PC-3 (cell line): ENCODE results near the gene AGPS. TPM values are rescaled to one million over a fixed set of nuclear protein-coding genes. Genes with fewer than 3 reads are reported as not detected.

Source experiments
- ATAC-seq: fragments of 200-7000 bp; cut with Tn5 transposase; 2 replicates; pipeline ENCODE4 v1.9.1; 2020; ENCODE audit warnings: mild to moderate bottlenecking, moderate library complexity
- BruUV-seq: library from RNA; stranded (reverse); fragments of 400-500 nt; replicated peaks from 2 replicates; lab custom pipeline; 2021; lab: Mats Ljungman, UMichigan
- CTCF ChIA-PET: fragments of 300-600 bp; sonication (Branson Sonifier 250); formaldehyde crosslinking; loops from one replicate; lab custom pipeline; 2022; ENCODE audit warnings: antibody characterized with exemption; lab: Charles Lee
- POLR2A ChIA-PET: fragments of 300-600 bp; sonication (Branson Sonifier 250); formaldehyde crosslinking; loops from one replicate; lab custom pipeline; 2022; ENCODE audit warnings: antibody characterized with exemption; ENCODE audit not compliant: unreplicated experiment; lab: Charles Lee
- DNase-seq: peaks from one replicate; pipeline ENCODE4 v3.0.0-alpha.2; 2015
- H2AFZ ChIP-seq: fragments of 300-600 bp; sonication (generic); 2 replicates; pipeline ENCODE4 v1.6.0; 2016; ENCODE audit warnings: antibody characterized with exemption, low read length
- H3F3A ChIP-seq: fragments of 300-600 bp; sonication (generic); one replicate; pipeline ENCODE4 v1.6.0; 2017; ENCODE audit warnings: antibody characterized with exemption, low read length, control low read depth, mild to moderate bottlenecking; ENCODE audit not compliant: unreplicated experiment
- H3K27ac ChIP-seq: fragments of 300-600 bp; sonication (generic); 2 replicates; pipeline ENCODE4 v1.5.1; 2016; ENCODE audit warnings: mild to moderate bottlenecking, low read length
- H3K27me3 ChIP-seq: fragments of 300-600 bp; sonication (generic); 2 replicates; pipeline ENCODE4 v1.6.1; 2016; ENCODE audit warnings: low read length, mixed read lengths
- H3K36me3 ChIP-seq: fragments of 300-600 bp; sonication (generic); 2 replicates; pipeline ENCODE4 v1.6.1; 2016; ENCODE audit warnings: low read depth, mixed run types, low read length, mixed read lengths
- H3K4me1 ChIP-seq: fragments of 300-600 bp; sonication (generic); 2 replicates; pipeline ENCODE4 v1.5.1; 2016; ENCODE audit warnings: low read length; ENCODE audit not compliant: insufficient read depth
- H3K4me2 ChIP-seq: fragments of 300-600 bp; sonication (generic); 2 replicates; pipeline ENCODE4 v1.6.0; 2016; ENCODE audit warnings: low read length
- H3K4me3 ChIP-seq: fragments of 300-600 bp; sonication (generic); 2 replicates; pipeline ENCODE4 v1.5.1; 2016; ENCODE audit warnings: mild to moderate bottlenecking, low read length, mixed read lengths
- H3K79me2 ChIP-seq: fragments of 300-600 bp; sonication (generic); 2 replicates; pipeline ENCODE4 v1.6.1; 2017; ENCODE audit warnings: low read length, mixed read lengths
- H3K9ac ChIP-seq: fragments of 300-600 bp; sonication (generic); 2 replicates; pipeline ENCODE4 v1.6.0; 2016; ENCODE audit warnings: mild to moderate bottlenecking, low read length
- H3K9me2 ChIP-seq: fragments of 300-600 bp; sonication (generic); replicated peaks from 2 replicates; pipeline ENCODE4 v1.6.1; 2016; ENCODE audit warnings: mixed run types, low read length, mixed read lengths
- H3K9me3 ChIP-seq: fragments of 300-600 bp; sonication (generic); 2 replicates; pipeline ENCODE4 v1.6.1; 2016; ENCODE audit warnings: low read length, mixed read lengths
- H4K20me1 ChIP-seq: fragments of 300-600 bp; sonication (generic); 2 replicates; pipeline ENCODE4 v1.6.1; 2016; ENCODE audit warnings: low read length, mixed read lengths
- CTCF ChIP-seq: fragments of 300-600 bp; sonication (generic); conservative IDR thresholded peaks from 2 replicates; pipeline ENCODE4 v1.5.1; 2017; ENCODE audit warnings: antibody characterized with exemption, low read depth, mild to moderate bottlenecking, low read length
- EZH2 ChIP-seq: fragments of 300-600 bp; sonication (generic); IDR thresholded peaks from one replicate; pipeline ENCODE4 v1.6.1; 2017; ENCODE audit warnings: antibody characterized with exemption, mild to moderate bottlenecking, low read length; ENCODE audit not compliant: unreplicated experiment
- EZH2phosphoT487 ChIP-seq: fragments of 300-600 bp; sonication (generic); IDR thresholded peaks from 2 replicates; pipeline ENCODE4 v1.6.1; 2018; ENCODE audit warnings: mild to moderate bottlenecking, antibody characterized with exemption, low read length, borderline replicate concordance
- intact Hi-C: fragments of 100-400 bp; cut with micrococcal nuclease; formaldehyde crosslinking; loops from 2 replicates; pipeline ENCODE4 v1.9.0; 2023
- total RNA-seq: library from RNA; depleted of rRNA; stranded (reverse); fragments of >200 nt; gene quantifications from 2 replicates; pipeline ENCODE4 v1.2.3, GENCODE V29; 2014

AGPS gene
- total RNA-seq, 1 experiment from 2014 or later: 147 TPM

DNA sequence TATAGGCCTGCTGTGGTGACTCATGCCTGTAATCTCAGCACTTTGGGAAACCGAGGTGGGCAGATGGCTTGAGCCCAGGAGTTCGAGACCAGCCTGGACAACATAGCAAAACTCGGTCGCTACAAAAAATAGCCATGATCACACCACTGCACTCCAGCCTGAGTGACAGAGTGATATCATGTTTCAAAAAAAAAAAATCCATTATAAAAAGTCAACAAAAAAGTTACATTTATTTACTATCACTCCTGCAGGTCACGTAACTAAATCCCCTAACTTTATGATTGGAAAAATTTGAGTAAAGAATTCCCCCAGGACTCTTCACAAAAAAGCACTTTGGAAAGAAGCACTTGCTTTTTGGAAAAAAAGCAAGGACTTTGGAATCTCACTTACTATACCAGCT lies 46.4 kb upstream of the AGPS start:
- Histone ChIP-seq H3F3A (no peaks in the 10 kb centered on the region), H3K79me2 (no peaks in the 10 kb centered on the region), H3K4me1 (no peaks in the 10 kb centered on the region), H2AFZ (no peak overlapping the region), H3K9ac (no peak overlapping the region), H3K4me2 (no peak overlapping the region), H3K4me3 (no peak overlapping the region), H3K36me3 (no peaks in the 10 kb centered on the region), H4K20me1 (no peaks in the 10 kb centered on the region), H3K9me3 (no peaks in the 10 kb centered on the region), H3K9me2 (no peaks in the 10 kb centered on the region), H3K27me3 (no peaks in the 10 kb centered on the region), H3K27ac (no peak overlapping the region)
- ChIA-PET CTCF (no interaction called here), POLR2A (interaction anchor here (0.6 kb wide), 1 partner anchor 524 kb away, joined by 4 read pairs; no protein-coding TSS in a partner anchor)
- BruUV-seq: no TSS peak
- ATAC-seq (no peak), DNase-seq (no peak)
- no peak for TF ChIP-seq CTCF
- no peak for TF ChIP-seq EZH2
- no peak for TF ChIP-seq EZH2phosphoT487
- intact Hi-C loops: no loop called here

DNA sequence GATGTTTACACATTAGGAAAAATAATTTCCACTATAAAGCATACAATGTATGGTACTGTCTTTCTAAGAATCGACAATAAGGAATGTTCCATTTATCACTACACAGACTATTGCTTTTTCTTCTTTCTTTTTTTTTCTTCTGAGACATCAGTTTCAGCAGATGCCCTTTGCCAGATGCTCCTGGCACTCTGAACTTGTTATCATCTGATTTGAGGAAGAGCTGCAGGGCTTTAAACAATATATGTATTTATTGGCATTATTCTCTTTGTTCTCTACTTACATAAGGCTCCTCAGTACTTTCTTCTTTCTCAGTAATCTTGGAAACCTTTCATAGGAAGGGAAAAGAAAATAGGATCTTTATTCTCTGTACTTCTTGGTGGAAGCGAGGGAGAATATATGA lies 45.0 kb upstream of the AGPS start:
- DNase-seq: no peak
- POLR2A ChIA-PET: no interaction called here

More for the DNA sequence above, 45.0 kb upstream of the AGPS start:
- Histone ChIP-seq H3K9ac (no peak overlapping the region), H3K4me3 (no peak overlapping the region), H3K4me1 (no peaks in the 10 kb centered on the region), H3K27ac (no peak overlapping the region), H3K79me2 (no peaks in the 10 kb centered on the region), H3K27me3 (no peaks in the 10 kb centered on the region), H3K36me3 (no peaks in the 10 kb centered on the region), H3K9me2 (no peaks in the 10 kb centered on the region), H3F3A (no peaks in the 10 kb centered on the region), H4K20me1 (no peaks in the 10 kb centered on the region), H2AFZ (no peak overlapping the region), H3K4me2 (no peak overlapping the region), H3K9me3 (no peaks in the 10 kb centered on the region)
- CTCF ChIA-PET: no interaction called here
- no peak for ATAC-seq
- no TSS peak for BruUV-seq
- intact Hi-C loops: no loop called here
- no peak for TF ChIP-seq CTCF
- no peak for TF ChIP-seq EZH2
- TF ChIP-seq EZH2phosphoT487: no peak
